ENCODE results near the gene KCNJ16. TPM values are rescaled to one million over a fixed set of nuclear protein-coding genes. Genes with fewer than 3 reads are reported as not detected.

Gene KCNJ16
- total and polyA plus RNA-seq, 8 donors: 20.5 to 65.2 (median 28.4) TPM

DNA sequence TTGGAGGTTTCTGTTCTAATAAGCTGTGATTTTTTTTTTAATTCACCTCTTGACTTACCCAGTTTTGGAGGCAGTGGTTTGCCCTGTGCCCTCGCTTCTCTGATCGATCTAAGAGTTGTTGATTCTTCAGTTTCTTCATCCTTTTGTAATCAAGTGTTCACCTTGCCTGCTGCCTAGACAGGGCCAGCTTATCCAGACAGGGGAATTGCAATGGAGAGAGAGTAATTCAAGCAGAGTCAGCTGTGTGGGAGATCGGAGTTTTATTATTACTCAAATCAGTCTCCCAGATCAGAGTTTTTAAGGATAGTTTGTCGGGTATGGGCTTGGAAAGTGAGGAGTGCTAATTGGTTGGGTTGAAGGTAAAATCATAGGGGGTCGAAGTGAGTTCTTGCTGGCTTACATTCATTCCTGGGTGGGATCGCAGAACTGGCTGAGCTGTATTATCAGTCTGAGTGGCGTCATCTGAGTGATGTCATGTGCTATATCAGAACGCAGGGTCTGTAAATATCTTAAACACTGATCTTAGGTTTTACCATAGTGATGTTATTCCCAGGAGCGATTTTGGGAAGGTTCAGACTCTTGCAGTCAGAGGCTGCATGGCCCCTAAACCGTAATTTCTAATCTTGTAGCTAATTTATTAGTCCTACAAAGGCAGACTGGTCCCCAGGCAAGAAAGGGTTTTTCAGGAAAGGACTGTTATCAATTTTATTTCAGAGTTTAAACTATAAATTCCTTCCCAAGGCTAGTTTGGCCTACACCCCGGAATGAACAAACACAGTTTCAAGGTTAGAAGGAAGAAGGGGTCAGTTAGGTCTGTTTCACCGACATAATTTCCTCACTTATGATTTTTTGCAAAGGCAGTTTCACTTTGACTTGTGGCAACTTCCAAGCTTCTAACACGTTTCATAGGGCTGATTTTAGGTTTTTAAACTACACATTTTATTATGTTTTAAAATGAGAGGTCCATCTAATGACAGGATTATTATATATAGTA is 21.5 kb upstream of the KCNJ16 start:
- Histone ChIP-seq H3K4me1 (peaks cover 15 to 28% (median 23%) of the 10 kb centered on the region in 3 donors), H3K36me3 (no peaks in the 10 kb centered on the region), H3K27ac (peak overlapping the region in 3 of 4 donors; percentile 49 to 70 (median 53)), H3K4me3 (peak overlapping the region in 1 of 4 donors; percentile 6), H3K9me3 (no peaks in the 10 kb centered on the region), H3K27me3 (no peaks in the 10 kb centered on the region)
- peak; percentile 57 to 77 (median 76) for ATAC-seq
- no peak for FAIRE-seq
- 10% methylated on average over 13 of the region's 13 CpGs for WGBS, 2 donors
- intact Hi-C loops (cut with DNase I): no loop called here
- TF ChIP-seq, protein P1, sequence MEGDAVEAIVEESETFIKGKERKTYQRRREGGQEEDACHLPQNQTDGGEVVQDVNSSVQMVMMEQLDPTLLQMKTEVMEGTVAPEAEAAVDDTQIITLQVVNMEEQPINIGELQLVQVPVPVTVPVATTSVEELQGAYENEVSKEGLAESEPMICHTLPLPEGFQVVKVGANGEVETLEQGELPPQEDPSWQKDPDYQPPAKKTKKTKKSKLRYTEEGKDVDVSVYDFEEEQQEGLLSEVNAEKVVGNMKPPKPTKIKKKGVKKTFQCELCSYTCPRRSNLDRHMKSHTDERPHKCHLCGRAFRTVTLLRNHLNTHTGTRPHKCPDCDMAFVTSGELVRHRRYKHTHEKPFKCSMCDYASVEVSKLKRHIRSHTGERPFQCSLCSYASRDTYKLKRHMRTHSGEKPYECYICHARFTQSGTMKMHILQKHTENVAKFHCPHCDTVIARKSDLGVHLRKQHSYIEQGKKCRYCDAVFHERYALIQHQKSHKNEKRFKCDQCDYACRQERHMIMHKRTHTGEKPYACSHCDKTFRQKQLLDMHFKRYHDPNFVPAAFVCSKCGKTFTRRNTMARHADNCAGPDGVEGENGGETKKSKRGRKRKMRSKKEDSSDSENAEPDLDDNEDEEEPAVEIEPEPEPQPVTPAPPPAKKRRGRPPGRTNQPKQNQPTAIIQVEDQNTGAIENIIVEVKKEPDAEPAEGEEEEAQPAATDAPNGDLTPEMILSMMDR (IDR thresholded peaks at IDR 0.05): no peak
- DNase-seq: peak in 1 of 6 donors; percentile 24

DNA sequence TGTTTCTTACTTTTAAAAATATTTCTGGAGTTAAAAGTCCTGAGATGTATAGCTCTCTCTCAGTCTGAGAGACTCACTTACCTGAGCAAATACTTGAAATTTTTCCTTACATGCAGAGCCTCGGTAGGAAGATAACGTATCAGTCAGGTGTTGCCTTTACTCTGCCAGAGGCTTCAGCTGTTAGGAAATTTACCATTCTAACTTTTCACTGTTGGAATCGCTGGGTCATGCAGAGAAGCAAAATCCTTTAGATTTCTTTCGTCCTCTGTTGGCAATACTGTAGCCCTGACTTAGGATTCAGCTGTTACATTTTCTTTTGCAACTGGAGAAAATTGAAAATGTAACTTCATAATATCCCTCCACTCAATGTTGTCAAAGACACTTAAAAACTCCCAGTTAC is 20.0 kb upstream of the KCNJ16 start:
- H3K4me3 ChIP-seq: no peak overlapping the region
- FAIRE-seq (no peak), ATAC-seq (peak; percentile 36 to 75 (median 68)), DNase-seq (no peak)
- 16 to 19% methylated on average over 4 of the region's 4 CpGs for WGBS, 2 donors
- TF ChIP-seq, protein P1 (IDR thresholded peaks at IDR 0.05): no peak
- no peaks in the 10 kb centered on the region for H3K27me3 ChIP-seq
- H3K27ac ChIP-seq: peak overlapping the region in 2 of 4 donors; percentile 53 to 70
- intact Hi-C loops (cut with DNase I): no loop called here
- H3K36me3 ChIP-seq: no peaks in the 10 kb centered on the region
- no peaks in the 10 kb centered on the region for H3K9me3 ChIP-seq
- H3K4me1 ChIP-seq: peaks cover 23 to 33% (median 30%) of the 10 kb centered on the region in 3 donors

DNA sequence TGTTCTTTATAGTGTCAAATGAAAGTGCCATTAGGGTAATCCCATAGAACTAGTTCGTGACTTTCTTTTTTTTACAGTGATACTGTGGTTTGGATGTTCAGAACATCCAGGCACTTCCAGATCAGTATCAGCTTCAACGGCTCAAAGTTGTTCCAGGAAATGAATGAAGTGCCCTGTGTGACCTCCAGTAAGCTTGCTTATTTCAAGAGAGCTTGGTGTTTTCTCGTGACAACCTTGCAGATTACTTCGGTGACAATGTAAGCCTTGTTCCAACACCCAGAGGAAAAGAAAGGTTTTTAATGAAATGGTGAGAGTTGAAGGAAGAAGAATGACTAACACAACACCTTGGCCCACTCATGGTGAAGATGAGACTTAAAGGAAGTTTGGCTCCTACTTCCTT is 16.0 kb upstream of the KCNJ16 start:
- 41 to 42% methylated on average over 4 of the region's 4 CpGs for WGBS, 2 donors
- FAIRE-seq (no peak), ATAC-seq (no peak), DNase-seq (no peak)
- H3K9me3 ChIP-seq: no peaks in the 10 kb centered on the region
- intact Hi-C loops (cut with DNase I): no loop called here
- peaks cover 18 to 28% (median 25%) of the 10 kb centered on the region in 3 donors for H3K4me1 ChIP-seq
- H3K36me3 ChIP-seq: no peaks in the 10 kb centered on the region
- TF ChIP-seq, protein P1 (IDR thresholded peaks at IDR 0.05): no peak
- H3K4me3 ChIP-seq: no peak overlapping the region
- H3K27ac ChIP-seq: no peak overlapping the region
- H3K27me3 ChIP-seq: no peaks in the 10 kb centered on the region

DNA sequence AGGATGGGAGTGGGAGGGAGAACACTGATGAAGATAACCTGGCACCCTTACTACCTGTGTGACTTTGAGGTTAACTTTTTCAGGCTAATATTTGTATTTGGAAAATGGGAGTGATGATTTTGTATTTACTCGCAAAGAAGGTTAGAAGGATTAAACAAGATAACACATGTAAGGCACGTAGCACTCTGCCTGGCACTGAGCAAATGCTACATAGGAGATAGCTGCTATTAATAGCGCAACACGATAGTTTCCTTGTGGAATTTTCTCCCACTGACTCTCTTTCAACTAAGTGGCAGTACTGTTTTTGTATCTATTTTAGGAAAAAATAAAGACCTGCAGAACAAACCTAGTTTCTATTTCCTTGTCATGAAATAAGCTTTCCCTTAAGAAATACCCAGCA is 15.4 kb upstream of the KCNJ16 start:
- intact Hi-C loops (cut with DNase I): no loop called here
- Histone ChIP-seq H3K9me3 (no peaks in the 10 kb centered on the region), H3K4me1 (peaks cover 12 to 23% (median 19%) of the 10 kb centered on the region in 3 donors), H3K27me3 (no peaks in the 10 kb centered on the region), H3K4me3 (no peak overlapping the region), H3K36me3 (no peaks in the 10 kb centered on the region), H3K27ac (no peak overlapping the region)
- ATAC-seq: peak in 3 of 4 donors; percentile 28 to 49 (median 37)
- no peak for DNase-seq
- TF ChIP-seq, protein P1 (IDR thresholded peaks at IDR 0.05): no peak
- no peak for FAIRE-seq
- WGBS, 2 donors: 29 to 31% methylated on average over 4 of the region's 4 CpGs
